Activated T-cell treated with anti-CD3 and anti-CD28 coated beads, Interleukin-2, amount 50 U/mL, for 72 hours (primary cell): Measurements from ENCODE around the gene ANAPC15. TPM values are rescaled to one million over a fixed set of nuclear protein-coding genes. Genes with fewer than 3 reads are reported as not detected.

Experiments
- ATAC-seq, 2 donors: fragments of 150-1000 bp; cut with Tn5 transposase; replicated peaks in 1 of 2; 2 replicates each; pipeline ENCODE4 v1.10.0; 2021; ENCODE audit warnings: moderate library complexity in 2 of 2, mild to moderate bottlenecking in 1 of 2
- DNase-seq, 2 donors: peaks; one replicate each; pipeline ENCODE4 v3.0.0; 2021 to 2022; ENCODE audit warnings: mixed read lengths in 1 of 2
- H3K27ac Mint-ChIP-seq: one replicate; pipeline ENCODE4 v1.8.0; 2022; ENCODE audit warnings: mild to moderate bottlenecking, moderate library complexity, mixed read lengths
- H3K27me3 Mint-ChIP-seq: one replicate; pipeline ENCODE4 v1.8.0; 2022; ENCODE audit warnings: low read depth, mixed read lengths
- H3K36me3 Mint-ChIP-seq, 2 donors: one replicate each; pipeline ENCODE4 v1.8.0; 2022; ENCODE audit warnings: mixed read lengths in 2 of 2, mild to moderate bottlenecking in 1 of 2; ENCODE audit not compliant: insufficient read depth in 2 of 2
- H3K4me1 Mint-ChIP-seq: one replicate; pipeline ENCODE4 v1.8.0; 2022; ENCODE audit warnings: low read depth, mixed read lengths
- H3K4me3 Mint-ChIP-seq, 2 donors: one replicate each; pipeline ENCODE4 v1.8.0; 2022; ENCODE audit warnings: mild to moderate bottlenecking in 2 of 2, mixed read lengths in 2 of 2, moderate library complexity in 2 of 2
- H3K9me3 Mint-ChIP-seq, 2 donors: one replicate each; pipeline ENCODE4 v1.8.0; 2022; ENCODE audit warnings: mixed read lengths in 2 of 2
- total RNA-seq, 2 donors: library from RNA; stranded (reverse); gene quantifications; one replicate each; pipeline ENCODE4 v1.2.3, GENCODE V29; 2022

The ANAPC15 gene
- total RNA-seq, 2 donors from 2014 or later, result 63.8 to 79.8 TPM

- Mint-ChIP-seq H3K9me3 (no peaks in the 10 kb centered on the region), H3K36me3 (peaks cover 2 to 7% of the 10 kb centered on the region in 2 donors), H3K4me3 (no peak overlapping the region), H3K27ac (peak overlapping the region; percentile 75), H3K27me3 (no peaks in the 10 kb centered on the region), H3K4me1 (peaks cover 52% of the 10 kb centered on the region)
- ATAC-seq, result no peak
- DNase-seq, result no peak
These were observed 36.7 kb downstream of the ANAPC15 start for GRCh38 chr11:72075756-72076155.

- no peaks in the 10 kb centered on the region for H3K27me3 Mint-ChIP-seq
- H3K9me3 Mint-ChIP-seq, result no peaks in the 10 kb centered on the region
- H3K4me3 Mint-ChIP-seq, result no peak overlapping the region
- H3K27ac Mint-ChIP-seq, result no peak overlapping the region
- ATAC-seq (no peak), DNase-seq (no peak)
- peaks cover 56% of the 10 kb centered on the region for H3K4me1 Mint-ChIP-seq
- H3K36me3 Mint-ChIP-seq, result peaks cover 2 to 12% of the 10 kb centered on the region in 2 donors
These were observed 37.4 kb downstream of the ANAPC15 start for GRCh38 chr11:72075109-72075508.

GRCh38 chr11:72072348-72072747 is 40.1 kb downstream of the ANAPC15 start:
- no peak for DNase-seq
- H3K36me3 Mint-ChIP-seq, result peaks cover 5 to 18% of the 10 kb centered on the region in 2 donors
- no peak overlapping the region for H3K4me3 Mint-ChIP-seq
- no peaks in the 10 kb centered on the region for H3K9me3 Mint-ChIP-seq
- ATAC-seq, result peak; percentile 51 to 53
- no peak overlapping the region for H3K27ac Mint-ChIP-seq
- H3K27me3 Mint-ChIP-seq, result no peaks in the 10 kb centered on the region
- H3K4me1 Mint-ChIP-seq, result peaks cover 61% of the 10 kb centered on the region

GRCh38 chr11:72070491-72070890 is 42.0 kb downstream of the ANAPC15 start:
- Mint-ChIP-seq H3K27me3 (no peaks in the 10 kb centered on the region), H3K4me3 (peak overlapping the region; percentile 34 to 63), H3K9me3 (no peaks in the 10 kb centered on the region), H3K27ac (peak overlapping the region; percentile 60), H3K36me3 (peaks cover 3 to 19% of the 10 kb centered on the region in 2 donors), H3K4me1 (peaks cover 51% of the 10 kb centered on the region)
- DNase-seq (no peak), ATAC-seq (no peak)

GRCh38 chr11:72069787-72070251 is 42.7 kb downstream of the ANAPC15 start:
- H3K27me3 Mint-ChIP-seq, result no peaks in the 10 kb centered on the region
- DNase-seq (peak; percentile 9 to 12), ATAC-seq (peak; percentile 59 to 76)
- peaks cover 51% of the 10 kb centered on the region for H3K4me1 Mint-ChIP-seq
- peak overlapping the region; percentile 67 for H3K27ac Mint-ChIP-seq
- no peaks in the 10 kb centered on the region for H3K9me3 Mint-ChIP-seq
- H3K36me3 Mint-ChIP-seq, result peaks cover 3 to 19% of the 10 kb centered on the region in 2 donors
- peak overlapping the region; percentile 15 to 63 for H3K4me3 Mint-ChIP-seq

- peak; percentile 31 to 41 for ATAC-seq
- Mint-ChIP-seq H3K4me1 (peaks cover 51% of the 10 kb centered on the region), H3K9me3 (no peaks in the 10 kb centered on the region), H3K4me3 (peak overlapping the region; percentile 15 to 63), H3K27me3 (no peaks in the 10 kb centered on the region), H3K27ac (peak overlapping the region; percentile 67), H3K36me3 (peaks cover 3 to 18% of the 10 kb centered on the region in 2 donors)
- DNase-seq, result no peak
These were observed 43.3 kb downstream of the ANAPC15 start for GRCh38 chr11:72069200-72069599.

GRCh38 chr11:72067676-72068075 is 44.8 kb downstream of the ANAPC15 start:
- H3K27me3 Mint-ChIP-seq, result no peaks in the 10 kb centered on the region
- H3K27ac Mint-ChIP-seq, result peak overlapping the region; percentile 70
- peaks cover 39% of the 10 kb centered on the region for H3K4me1 Mint-ChIP-seq
- H3K9me3 Mint-ChIP-seq, result no peaks in the 10 kb centered on the region
- peaks cover 3 to 18% of the 10 kb centered on the region in 2 donors for H3K36me3 Mint-ChIP-seq
- peak overlapping the region in 1 of 2 donors; percentile 7 for H3K4me3 Mint-ChIP-seq
- DNase-seq (no peak), ATAC-seq (peak in 1 of 2 donors; percentile 48)

- ATAC-seq (no peak), DNase-seq (no peak)
- H3K36me3 Mint-ChIP-seq, result peaks cover 3 to 18% of the 10 kb centered on the region in 2 donors
- H3K9me3 Mint-ChIP-seq, result no peaks in the 10 kb centered on the region
- no peaks in the 10 kb centered on the region for H3K27me3 Mint-ChIP-seq
- peak overlapping the region; percentile 70 for H3K27ac Mint-ChIP-seq
- peaks cover 35% of the 10 kb centered on the region for H3K4me1 Mint-ChIP-seq
- peak overlapping the region in 1 of 2 donors; percentile 7 for H3K4me3 Mint-ChIP-seq
These were observed 45.2 kb downstream of the ANAPC15 start for GRCh38 chr11:72067266-72067665.

- H3K27ac Mint-ChIP-seq, result no peak overlapping the region
- H3K36me3 Mint-ChIP-seq, result peaks cover 5 to 18% of the 10 kb centered on the region in 2 donors
- ATAC-seq, result no peak
- no peaks in the 10 kb centered on the region for H3K9me3 Mint-ChIP-seq
- no peak overlapping the region for H3K4me3 Mint-ChIP-seq
- DNase-seq, result no peak
- peaks cover 30% of the 10 kb centered on the region for H3K4me1 Mint-ChIP-seq
- H3K27me3 Mint-ChIP-seq, result no peaks in the 10 kb centered on the region
These were observed 45.6 kb downstream of the ANAPC15 start for GRCh38 chr11:72066855-72067254.

- no peaks in the 10 kb centered on the region for H3K9me3 Mint-ChIP-seq
- peaks cover 4 to 10% of the 10 kb centered on the region in 2 donors for H3K36me3 Mint-ChIP-seq
- no peak overlapping the region for H3K4me3 Mint-ChIP-seq
- no peaks in the 10 kb centered on the region for H3K4me1 Mint-ChIP-seq
- ATAC-seq, result no peak
- H3K27ac Mint-ChIP-seq, result no peak overlapping the region
- no peak for DNase-seq
- no peaks in the 10 kb centered on the region for H3K27me3 Mint-ChIP-seq
These were observed 50.6 kb downstream of the ANAPC15 start for GRCh38 chr11:72061739-72062396.

Other genes starting within 250 kb of the ANAPC15 start
- not detected for gene DEFB131B, start 234.2 kb downstream of the ANAPC15 start, total RNA-seq
- 10 to 100 TPM; 21.7 to 30.1 TPM for gene XNDC1N, start 184.1 kb downstream of the ANAPC15 start, total RNA-seq
- gene RNF121, start 183.6 kb downstream of the ANAPC15 start, total RNA-seq, result 10 to 100 TPM; 42.0 to 47.6 TPM
- gene IL18BP, start 113.8 kb downstream of the ANAPC15 start, total RNA-seq, result 10 to 100 TPM; 16.7 to 19.0 TPM
- 100 to 1,000 TPM; 156 to 163 TPM for gene NUMA1, start 32.2 kb downstream of the ANAPC15 start, total RNA-seq
- 1 to 10 TPM; 4.6 to 6.3 TPM for gene LRRC51, start 31.8 kb downstream of the ANAPC15 start, total RNA-seq
- gene LAMTOR1, start 9.4 kb downstream of the ANAPC15 start, total RNA-seq, result 10 to 100 TPM; 43.7 to 49.9 TPM
- not detected for gene TOMT, start 6.8 kb downstream of the ANAPC15 start, total RNA-seq
- gene FOLR3, start 23.0 kb upstream of the ANAPC15 start, total RNA-seq, result not detected
- not detected for gene FOLR1, start 79.4 kb upstream of the ANAPC15 start, total RNA-seq
- not detected for gene FOLR2, start 104.1 kb upstream of the ANAPC15 start, total RNA-seq
- 100 to 1,000 TPM; 147 to 154 TPM for gene INPPL1, start 112.1 kb upstream of the ANAPC15 start, total RNA-seq
- gene PHOX2A, start 131.5 kb upstream of the ANAPC15 start, total RNA-seq, result not detected